Thymus (tissue), 11 donors: Measurements from ENCODE around the gene CAPN10. TPM values are rescaled to one million over a fixed set of nuclear protein-coding genes. Genes with fewer than 3 reads are reported as not detected.
A peak's percentile ranks its signal among the peaks of the same experiment; 100 is the strongest.

ENCODE experiments used
- DNase-seq, 9 donors: peaks; one replicate each; pipeline ENCODE4 v3.0.0-alpha.2; 2013; ENCODE audit warnings: low spot score in 9 of 9, low read depth in 6 of 9, missing footprints in 1 of 9
- H3K27ac ChIP-seq, 2 donors: one replicate each; pipeline ENCODE4 v1.5.1; 2013; ENCODE audit warnings: control low read depth in 1 of 2, low read depth in 1 of 2, low read length in 1 of 2, mild to moderate bottlenecking in 1 of 2, moderate library complexity in 1 of 2
- H3K27me3 ChIP-seq, 2 donors: one replicate each; pipeline ENCODE4 v1.5.1; 2013; ENCODE audit warnings: low read length in 1 of 2; ENCODE audit not compliant: control insufficient read depth in 2 of 2, insufficient read depth in 1 of 2
- H3K36me3 ChIP-seq, 2 donors: one replicate each; pipeline ENCODE4 v1.5.1; 2013; ENCODE audit warnings: low read length in 1 of 2, mild to moderate bottlenecking in 1 of 2, moderate library complexity in 1 of 2; ENCODE audit not compliant: control insufficient read depth in 2 of 2, insufficient read depth in 2 of 2
- H3K4me1 ChIP-seq, 2 donors: one replicate each; pipeline ENCODE4 v1.5.1; 2013; ENCODE audit warnings: low read length in 2 of 2; ENCODE audit not compliant: control insufficient read depth in 2 of 2, insufficient read depth in 2 of 2
- H3K4me3 ChIP-seq, 2 donors: one replicate each; pipeline ENCODE4 v1.5.1; 2013; ENCODE audit warnings: low read length in 2 of 2, control low read depth in 1 of 2, mild to moderate bottlenecking in 1 of 2
- H3K9me3 ChIP-seq, 2 donors: one replicate each; pipeline ENCODE4 v1.5.1; 2013; ENCODE audit warnings: low read length in 1 of 2, mild to moderate bottlenecking in 1 of 2; ENCODE audit not compliant: control insufficient read depth in 2 of 2, insufficient read depth in 1 of 2
- WGBS: extraction: QIAGEN DNeasy Blood & Tissue Kit; methylation state at CpG from one replicate; pipeline ENCODE4 v1.1.7; 2013; 5-methylcytosine and 5-hydroxymethylcytosine counted together
- polyA plus RNA-seq: library from polyadenylated mRNA; stranded (reverse); fragments of 200-250 nt; gene quantifications from one replicate; pipeline ENCODE4 v1.2.3, GENCODE V29; 2013
- total RNA-seq: library from RNA; stranded (reverse); fragments of 120-200 nt; gene quantifications from one replicate; pipeline ENCODE4 v1.2.4, GENCODE V29; 2013
- donor health status: healthy.

Gene CAPN10
- total and polyA plus RNA-seq, 2 donors: 34.1 to 67.0 TPM

DNA sequence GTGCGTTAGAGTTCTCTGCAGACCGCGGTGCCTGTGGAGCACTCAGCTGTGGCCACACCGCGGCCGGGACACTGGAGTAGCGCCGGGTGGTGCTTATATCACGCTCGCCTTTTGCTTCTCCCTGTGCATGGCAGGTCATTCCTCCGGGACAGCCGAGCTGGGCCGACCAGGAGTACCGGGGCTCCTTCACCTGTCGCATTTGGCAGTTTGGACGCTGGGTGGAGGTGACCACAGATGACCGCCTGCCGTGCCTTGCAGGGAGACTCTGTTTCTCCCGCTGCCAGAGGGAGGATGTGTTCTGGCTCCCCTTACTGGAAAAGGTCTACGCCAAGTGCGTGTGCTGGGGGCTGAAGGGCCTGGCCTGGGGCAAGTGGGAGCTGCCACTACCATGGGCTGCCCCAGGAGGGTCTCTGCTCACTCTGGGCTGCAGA is 4.2 kb downstream of the CAPN10 start:
- WGBS: 97% methylated on average over 21 of the region's 21 CpGs

DNA sequence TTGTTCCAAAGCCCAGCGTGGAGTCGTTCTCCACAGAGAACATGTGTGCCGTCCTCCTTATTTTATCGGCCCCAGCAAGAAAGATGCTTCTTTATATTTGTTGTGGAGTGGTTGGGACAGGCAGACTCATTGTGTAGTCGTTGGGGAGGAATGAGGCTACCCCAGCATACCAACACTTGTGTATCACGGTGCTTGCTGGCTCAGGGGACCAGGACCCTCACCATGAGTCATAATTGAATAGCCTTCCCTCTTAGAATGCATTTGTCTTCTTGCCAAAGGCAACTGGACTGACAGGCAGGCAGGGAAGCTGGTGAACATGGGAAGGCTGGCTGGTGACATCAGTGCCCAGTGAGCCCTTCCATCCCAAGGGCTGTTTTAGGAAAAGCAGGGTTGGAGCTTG is 4.7 kb downstream of the CAPN10 start:
- H3K27me3 ChIP-seq: no peaks in the 10 kb centered on the region
- no peak overlapping the region for H3K27ac ChIP-seq
- 97% methylated on average over 6 of the region's 6 CpGs for WGBS
- H3K4me1 ChIP-seq: peaks cover 16 to 19% of the 10 kb centered on the region in 2 donors
- peaks cover 68 to 69% of the 10 kb centered on the region in 2 donors for H3K36me3 ChIP-seq
- no peak for DNase-seq
- no peaks in the 10 kb centered on the region for H3K9me3 ChIP-seq
- no peak overlapping the region for H3K4me3 ChIP-seq

More for the DNA sequence above, 4.2 kb downstream of the CAPN10 start:
- no peak overlapping the region for H3K27ac ChIP-seq
- no peaks in the 10 kb centered on the region for H3K27me3 ChIP-seq
- no peaks in the 10 kb centered on the region for H3K9me3 ChIP-seq
- no peak overlapping the region for H3K4me3 ChIP-seq
- H3K4me1 ChIP-seq: peaks cover 16 to 20% of the 10 kb centered on the region in 2 donors
- no peak for DNase-seq
- peaks cover 63% of the 10 kb centered on the region in 2 donors for H3K36me3 ChIP-seq

DNA sequence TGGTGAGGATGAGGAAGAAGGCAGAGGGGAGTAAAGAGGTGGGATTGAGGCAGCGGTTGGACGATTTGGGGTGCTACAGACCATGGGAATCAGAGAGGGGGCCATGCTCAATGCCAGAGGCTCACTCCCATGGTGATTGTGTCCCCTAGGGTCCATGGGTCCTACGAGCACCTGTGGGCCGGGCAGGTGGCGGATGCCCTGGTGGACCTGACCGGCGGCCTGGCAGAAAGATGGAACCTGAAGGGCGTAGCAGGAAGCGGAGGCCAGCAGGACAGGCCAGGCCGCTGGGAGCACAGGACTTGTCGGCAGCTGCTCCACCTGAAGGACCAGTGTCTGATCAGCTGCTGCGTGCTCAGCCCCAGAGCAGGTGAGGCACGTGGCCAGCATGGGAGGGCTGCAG is 5.2 kb downstream of the CAPN10 start:
- H3K36me3 ChIP-seq: peaks cover 73 to 74% of the 10 kb centered on the region in 2 donors
- peaks cover 16 to 19% of the 10 kb centered on the region in 2 donors for H3K4me1 ChIP-seq
- WGBS: 98% methylated on average over 13 of the region's 13 CpGs
- no peaks in the 10 kb centered on the region for H3K27me3 ChIP-seq
- no peak overlapping the region for H3K27ac ChIP-seq
- H3K4me3 ChIP-seq: no peak overlapping the region
- no peaks in the 10 kb centered on the region for H3K9me3 ChIP-seq
- no peak for DNase-seq

DNA sequence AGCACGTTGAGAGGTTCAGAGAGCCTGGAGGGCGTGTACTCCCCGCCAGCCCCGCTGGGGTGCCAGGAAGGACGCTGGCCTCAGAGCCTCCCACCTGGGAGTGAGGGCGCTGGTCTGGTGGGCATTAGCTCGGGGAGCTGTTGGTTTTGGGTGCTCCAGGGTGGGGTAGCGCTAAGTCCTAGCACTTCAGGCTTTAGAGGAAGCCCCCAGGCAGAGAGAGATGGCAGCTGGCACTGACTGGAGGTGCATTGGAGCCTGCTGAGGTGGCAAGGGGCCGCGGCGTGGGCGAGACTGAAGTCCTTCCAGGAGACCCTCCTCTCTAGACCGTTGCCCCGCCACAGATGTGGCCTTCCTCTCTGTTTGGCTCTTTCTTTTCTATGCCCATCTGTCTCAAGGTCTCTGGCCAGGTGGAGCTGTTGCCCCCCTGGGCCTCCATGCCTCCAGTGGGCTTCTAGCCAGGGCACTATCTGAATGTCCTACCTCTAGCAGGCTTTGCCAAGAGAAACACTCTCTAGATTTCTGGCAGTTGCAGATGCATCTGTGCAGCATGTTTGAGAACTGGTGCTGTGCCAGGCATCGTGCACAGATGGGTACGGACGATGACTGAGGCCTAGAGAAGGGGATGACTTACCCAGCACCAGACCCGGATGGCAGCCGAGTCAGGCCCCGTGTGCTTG is 6.6 kb downstream of the CAPN10 start:
- no peak for DNase-seq
- WGBS: 98% methylated on average over 20 of the region's 20 CpGs
- H3K36me3 ChIP-seq: peaks cover 84 to 87% of the 10 kb centered on the region in 2 donors

DNA sequence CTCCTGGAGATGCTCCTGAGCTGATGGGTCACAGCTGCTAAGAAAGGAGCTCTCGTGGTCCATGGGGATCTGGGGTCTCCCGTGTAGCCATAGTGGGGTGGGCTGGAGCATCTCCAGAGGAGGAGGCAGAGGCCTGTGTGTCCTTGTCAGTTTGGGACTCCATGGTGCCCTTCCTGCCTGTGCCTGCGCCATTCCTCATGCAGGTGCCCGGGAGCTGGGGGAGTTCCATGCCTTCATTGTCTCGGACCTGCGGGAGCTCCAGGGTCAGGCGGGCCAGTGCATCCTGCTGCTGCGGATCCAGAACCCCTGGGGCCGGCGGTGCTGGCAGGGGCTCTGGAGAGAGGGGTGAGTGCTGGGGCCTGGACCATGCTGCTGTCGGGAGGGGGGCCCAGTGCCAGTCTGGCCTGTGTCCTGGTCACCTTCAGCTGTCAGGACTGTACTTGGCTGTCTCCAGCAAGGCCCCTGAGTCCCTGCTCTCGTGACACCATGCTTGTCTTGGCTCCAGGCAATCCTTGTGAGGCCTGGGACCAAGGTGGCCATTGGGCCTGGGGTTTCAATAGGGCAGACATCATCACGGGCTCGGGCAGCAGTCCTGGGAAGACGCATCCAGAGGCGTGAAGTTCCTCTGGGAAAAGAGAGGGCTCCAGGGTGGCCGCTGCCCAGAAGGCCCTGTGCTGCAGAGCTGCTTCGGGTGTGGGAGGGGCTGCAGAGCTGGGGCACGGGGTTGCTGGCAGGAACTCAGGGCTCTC is 7.3 kb downstream of the CAPN10 start:
- Histone ChIP-seq H3K9me3 (no peaks in the 10 kb centered on the region), H3K4me3 (no peak overlapping the region), H3K27ac (no peak overlapping the region), H3K27me3 (no peaks in the 10 kb centered on the region), H3K4me1 (peaks cover 0 to 3% of the 10 kb centered on the region in 2 donors), H3K36me3 (peaks cover 85 to 94% of the 10 kb centered on the region in 2 donors)
- WGBS: 95% methylated on average over 19 of the region's 19 CpGs
- DNase-seq: no peak

More for the DNA sequence above, 6.6 kb downstream of the CAPN10 start:
- Histone ChIP-seq H3K27me3 (no peaks in the 10 kb centered on the region), H3K27ac (no peak overlapping the region), H3K4me1 (peaks cover 6 to 8% of the 10 kb centered on the region in 2 donors), H3K9me3 (no peaks in the 10 kb centered on the region), H3K4me3 (no peak overlapping the region)

DNA sequence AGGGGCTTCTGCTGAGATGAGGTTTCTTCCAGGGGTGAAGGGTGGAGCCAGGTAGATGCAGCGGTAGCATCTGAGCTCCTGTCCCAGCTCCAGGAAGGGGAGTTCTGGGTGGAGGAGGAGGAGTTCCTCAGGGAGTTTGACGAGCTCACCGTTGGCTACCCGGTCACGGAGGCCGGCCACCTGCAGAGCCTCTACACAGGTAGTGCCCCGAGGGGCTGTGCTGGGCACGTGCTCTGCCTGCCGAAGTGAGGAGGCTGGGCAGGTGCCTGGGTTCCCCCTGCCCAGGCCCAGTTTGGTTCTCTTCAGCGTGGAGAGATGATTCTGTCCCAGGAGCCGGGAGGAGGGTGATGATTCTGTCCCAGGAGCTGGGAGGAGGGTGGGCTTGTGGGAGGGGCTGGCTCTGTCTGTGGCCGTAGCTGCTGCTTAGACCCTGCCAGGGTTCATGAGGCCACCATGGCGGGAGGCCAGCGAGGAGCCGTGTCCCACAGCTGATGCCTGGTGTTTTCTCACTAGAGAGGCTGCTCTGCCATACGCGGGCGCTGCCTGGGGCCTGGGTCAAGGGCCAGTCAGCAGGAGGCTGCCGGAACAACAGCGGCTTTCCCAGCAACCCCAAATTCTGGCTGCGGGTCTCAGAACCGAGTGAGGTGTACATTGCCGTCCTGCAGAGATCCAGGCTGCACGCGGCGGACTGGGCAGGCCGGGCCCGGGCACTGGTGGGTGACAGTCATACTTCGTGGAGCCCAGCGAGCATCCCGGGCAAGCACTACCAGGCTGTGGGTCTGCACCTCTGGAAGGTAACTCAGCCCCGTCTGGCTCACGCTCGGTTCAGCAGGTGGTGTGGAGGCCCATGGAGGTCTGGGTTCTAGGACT is 8.2 kb downstream of the CAPN10 start:
- WGBS: 95% methylated on average over 34 of the region's 34 CpGs
- no peak for DNase-seq
- no peaks in the 10 kb centered on the region for H3K27me3 ChIP-seq
- H3K4me1 ChIP-seq: no peaks in the 10 kb centered on the region
- H3K9me3 ChIP-seq: no peaks in the 10 kb centered on the region
- H3K36me3 ChIP-seq: peaks cover 80 to 96% of the 10 kb centered on the region in 2 donors
- H3K4me3 ChIP-seq: no peak overlapping the region
- no peak overlapping the region for H3K27ac ChIP-seq

DNA sequence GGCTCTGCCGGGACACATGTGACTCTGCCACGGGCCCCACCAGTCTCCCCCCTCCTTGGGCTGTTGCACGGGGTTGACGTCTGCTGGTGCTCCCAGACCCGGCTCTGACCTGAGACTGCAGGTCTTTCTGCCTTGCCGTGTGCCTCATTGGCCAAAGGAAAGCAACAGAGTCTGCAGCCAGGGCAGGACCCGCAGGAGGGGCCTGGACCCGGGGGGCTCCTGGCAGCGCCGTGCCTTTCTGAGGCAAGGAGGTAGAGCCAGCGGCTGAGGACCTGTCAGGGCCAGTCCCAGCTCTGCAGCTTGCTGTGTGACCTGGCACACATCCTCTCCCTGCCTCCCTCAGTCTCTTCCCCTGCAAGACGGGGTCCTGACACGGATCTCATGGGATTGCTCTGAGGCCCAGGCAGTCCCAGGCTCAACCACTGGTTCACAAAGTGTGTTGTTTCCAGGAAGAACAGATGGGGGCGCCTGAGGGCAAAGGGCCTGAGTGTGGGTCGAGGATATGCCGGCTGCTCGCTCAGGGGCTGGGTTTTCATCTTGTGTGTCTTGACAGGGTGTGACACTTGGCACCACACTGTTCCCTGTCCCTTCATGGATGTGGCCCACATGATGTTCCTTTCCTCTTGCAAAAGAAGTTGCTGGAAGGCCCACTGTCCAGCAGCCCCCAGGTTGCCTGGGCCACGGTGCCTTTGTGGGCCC is 9.0 kb downstream of the CAPN10 start:
- DNase-seq: peak in 2 of 9 donors; percentile 14 to 20
- Histone ChIP-seq H3K27me3 (no peaks in the 10 kb centered on the region), H3K27ac (no peak overlapping the region), H3K4me1 (no peaks in the 10 kb centered on the region), H3K4me3 (no peak overlapping the region), H3K9me3 (no peaks in the 10 kb centered on the region), H3K36me3 (peaks cover 75 to 96% of the 10 kb centered on the region in 2 donors)
- 85% methylated on average over 18 of the region's 18 CpGs for WGBS

DNA sequence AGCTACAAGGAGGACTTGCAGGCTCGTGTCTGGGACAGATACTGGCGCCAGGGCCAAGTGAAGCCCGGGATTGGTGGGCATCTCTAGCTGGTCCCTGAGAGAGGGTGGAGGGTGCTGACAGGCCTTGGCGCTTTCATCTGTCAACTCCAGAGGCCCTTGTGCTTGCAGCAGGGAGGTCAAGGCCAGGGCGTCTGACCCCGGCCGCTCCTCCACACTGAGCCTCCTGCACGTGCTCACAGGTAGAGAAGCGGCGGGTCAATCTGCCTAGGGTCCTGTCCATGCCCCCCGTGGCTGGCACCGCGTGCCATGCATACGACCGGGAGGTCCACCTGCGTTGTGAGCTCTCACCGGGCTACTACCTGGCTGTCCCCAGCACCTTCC is 9.5 kb downstream of the CAPN10 start:
- no peaks in the 10 kb centered on the region for H3K9me3 ChIP-seq
- no peak for DNase-seq
- no peak overlapping the region for H3K27ac ChIP-seq
- H3K27me3 ChIP-seq: no peaks in the 10 kb centered on the region
- H3K36me3 ChIP-seq: peaks cover 72 to 93% of the 10 kb centered on the region in 2 donors
- H3K4me1 ChIP-seq: no peaks in the 10 kb centered on the region
- H3K4me3 ChIP-seq: no peak overlapping the region
- 98% methylated on average over 17 of the region's 17 CpGs for WGBS
